ENCODE data around the gene PTGR1. TPM values are rescaled to one million over a fixed set of nuclear protein-coding genes. Genes with fewer than 3 reads are reported as not detected.
A peak's percentile ranks its signal among the peaks of the same experiment; 100 is the strongest.

Gene PTGR1
- total RNA-seq, 4 donors from 2014 or later, result 0.77 to 71.1 (median 42.0) TPM

GRCh38 chr9:111601237-111602018 is 2.0 kb upstream of the PTGR1 start:
- Histone ChIP-seq H3K27me3 (no peaks in the 10 kb centered on the region), H3K9me3 (no peaks in the 10 kb centered on the region), H3K27ac (no peak overlapping the region), H3K4me3 (no peak overlapping the region), H3K4me1 (no peaks in the 10 kb centered on the region), H3K36me3 (no peaks in the 10 kb centered on the region)
- DNase-seq, result no peak
- intact Hi-C loops (cut with DNase I; ENCODE audit: low total_unique reads), result no loop called here
- TF ChIP-seq POLR2A (IDR thresholded peaks at IDR 0.05) (no peak), CTCF (IDR thresholded peaks at IDR 0.05) (no peak)

- no peak for TF ChIP-seq POLR2A (IDR thresholded peaks at IDR 0.05)
- TF ChIP-seq CTCF (IDR thresholded peaks at IDR 0.05), result no peak
- Histone ChIP-seq H3K4me1 (no peaks in the 10 kb centered on the region), H3K36me3 (no peaks in the 10 kb centered on the region), H3K9me3 (no peaks in the 10 kb centered on the region), H3K27me3 (no peaks in the 10 kb centered on the region), H3K27ac (peak overlapping the region; percentile 83 to 86), H3K4me3 (peak overlapping the region; percentile 46 to 58)
- intact Hi-C loops (cut with DNase I; ENCODE audit: low total_unique reads), result no loop called here
- peak in 1 of 2 donors; percentile 15 for DNase-seq
These were observed 502 bp upstream of the PTGR1 start for GRCh38 chr9:111599955-111600343.

GRCh38 chr9:111598733-111599091 is 735 bp downstream of the PTGR1 start:
- H3K4me1 ChIP-seq, result no peaks in the 10 kb centered on the region
- no peaks in the 10 kb centered on the region for H3K36me3 ChIP-seq
- H3K9me3 ChIP-seq, result no peaks in the 10 kb centered on the region
- H3K27me3 ChIP-seq, result no peaks in the 10 kb centered on the region
- no peak for TF ChIP-seq CTCF (IDR thresholded peaks at IDR 0.05)
- no peak for TF ChIP-seq POLR2A (IDR thresholded peaks at IDR 0.05)
- peak; percentile 60 to 69 for DNase-seq
- H3K4me3 ChIP-seq, result peak overlapping the region; percentile 46 to 58
- H3K27ac ChIP-seq, result peak overlapping the region; percentile 83 to 86
- intact Hi-C loops (cut with DNase I; ENCODE audit: low total_unique reads), result no loop called here

GRCh38 chr9:111597852-111598732 is 1.4 kb downstream of the PTGR1 start:
- Histone ChIP-seq H3K27ac (peak overlapping the region; percentile 83 to 86), H3K27me3 (no peaks in the 10 kb centered on the region)

More at GRCh38 chr9:111597852-111598732, 1.4 kb downstream of the PTGR1 start:
- H3K9me3 ChIP-seq, result no peaks in the 10 kb centered on the region
- peak; percentile 31 to 69 (median 52) for TF ChIP-seq CTCF (IDR thresholded peaks at IDR 0.05)
- no peak for TF ChIP-seq POLR2A (IDR thresholded peaks at IDR 0.05)
- H3K4me1 ChIP-seq, result no peaks in the 10 kb centered on the region
- H3K36me3 ChIP-seq, result no peaks in the 10 kb centered on the region
- peak overlapping the region; percentile 46 to 58 for H3K4me3 ChIP-seq
- peak; percentile 73 for DNase-seq
- intact Hi-C loops (cut with DNase I; ENCODE audit: low total_unique reads), result no loop called here

Measured in uterus (tissue), 4 donors.